MCF 10A (cell line): ENCODE measurements around the gene OLFM2. TPM values are rescaled to one million over a fixed set of nuclear protein-coding genes. Genes with fewer than 3 reads are reported as not detected.

Experiments used
- BruUV-seq: library from RNA; stranded (reverse); fragments of 400-500 nt; replicated peaks from 2 replicates; lab custom pipeline; 2021; lab: Mats Ljungman, UMichigan
- CTCF ChIA-PET: fragments of 300-600 bp; sonication (Branson Sonifier 250); formaldehyde crosslinking; extraction: SDS; loops from one replicate; lab custom pipeline; 2021; ENCODE audit warnings: antibody characterized with exemption, inconsistent platforms; lab: Yijun Ruan, JAX
- POLR2A ChIA-PET: fragments of 300-600, 350-650 bp; sonication (Branson Sonifier 250); formaldehyde crosslinking; extraction: SDS; loops from one replicate; lab custom pipeline; 2020; ENCODE audit warnings: antibody characterized with exemption, inconsistent platforms; lab: Yijun Ruan, JAX
- DNase-seq: peaks from one replicate; pipeline ENCODE4 v3.0.0-alpha.2; 2018; ENCODE audit not compliant: unreplicated experiment
- H3K27ac Mint-ChIP-seq: one replicate; pipeline ENCODE4 v1.8.0; 2022; ENCODE audit warnings: mild to moderate bottlenecking, low read depth, mixed read lengths; ENCODE audit not compliant: unreplicated experiment
- H3K27me3 Mint-ChIP-seq: one replicate; pipeline ENCODE4 v1.8.0; 2022; ENCODE audit warnings: mixed read lengths; ENCODE audit not compliant: insufficient read depth, unreplicated experiment
- H3K36me3 Mint-ChIP-seq: one replicate; pipeline ENCODE4 v1.8.0; 2022; ENCODE audit warnings: mild to moderate bottlenecking, moderate library complexity, mixed read lengths; ENCODE audit not compliant: insufficient read depth, unreplicated experiment
- H3K4me1 Mint-ChIP-seq: one replicate; pipeline ENCODE4 v1.8.0; 2022; ENCODE audit warnings: mixed read lengths; ENCODE audit not compliant: insufficient read depth, unreplicated experiment
- H3K4me3 Mint-ChIP-seq: one replicate; pipeline ENCODE4 v1.8.0; 2022; ENCODE audit warnings: mild to moderate bottlenecking, moderate library complexity, mixed read lengths; ENCODE audit not compliant: unreplicated experiment
- H3K9me3 Mint-ChIP-seq: one replicate; pipeline ENCODE4 v1.8.0; 2022; ENCODE audit warnings: mixed read lengths; ENCODE audit not compliant: unreplicated experiment
- intact Hi-C: fragments of 100-400 bp; cut with micrococcal nuclease; formaldehyde crosslinking; loops from 2 replicates; pipeline ENCODE4 v1.14.1; 2022
- total RNA-seq: library from RNA; stranded (reverse); gene quantifications from 2 replicates; pipeline ENCODE4 v1.2.3, GENCODE V29; 2022
- TF ChIP-seq, protein P1 (sequence below): fragments of 200-600 bp; IDR thresholded peaks from one replicate; pipeline ENCODE4 v1.8.0; 2022; ENCODE audit warnings: antibody characterized with exemption, mild to moderate bottlenecking; ENCODE audit not compliant: unreplicated experiment

The OLFM2 gene
- total RNA-seq, 1 experiment from 2014 or later = not detected

DNA sequence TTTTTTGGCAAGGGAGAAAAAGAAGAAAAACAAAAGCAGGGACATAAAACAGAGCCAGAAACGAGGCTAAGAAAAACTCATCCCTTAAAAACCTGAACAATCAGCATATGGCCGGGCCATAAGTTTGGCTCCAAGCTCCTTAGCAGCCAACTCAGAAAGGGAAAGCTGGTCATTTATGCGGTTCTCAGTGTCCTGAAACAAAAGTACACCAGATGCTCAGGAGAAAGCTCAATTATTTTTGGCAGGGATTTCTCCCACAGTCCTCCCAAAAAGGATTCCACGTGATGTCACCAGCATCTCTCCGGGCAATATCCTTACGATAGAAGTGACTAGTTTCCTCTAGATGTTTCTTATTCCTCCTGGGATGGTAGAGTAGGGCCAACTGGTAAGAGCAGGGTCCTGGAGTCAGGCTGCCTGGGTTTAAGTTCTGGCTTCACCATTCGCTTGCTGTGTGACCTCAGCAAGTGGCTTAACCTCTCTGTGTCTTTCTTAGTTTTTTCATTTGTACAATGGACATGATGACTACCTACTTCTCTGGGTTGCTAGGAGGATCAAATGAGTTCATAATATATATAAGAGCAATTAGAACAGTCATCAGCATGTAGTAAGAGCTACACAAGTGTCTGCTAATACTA, 67.2 kb downstream of the OLFM2 start:
- intact Hi-C loops = no loop called here
- no TSS peak for BruUV-seq
- CTCF ChIA-PET = interaction anchor here (0.6 kb wide), 1 partner anchor 38 kb away, joined by 3 read pairs; no protein-coding TSS in a partner anchor
- DNase-seq = no peak
- POLR2A ChIA-PET = interaction anchor here (0.7 kb wide), 1 partner anchor 1657 kb away, joined by 5 read pairs; no protein-coding TSS in a partner anchor
- no peaks in the 10 kb centered on the region for H3K9me3 Mint-ChIP-seq
- no peak overlapping the region for H3K4me3 Mint-ChIP-seq
- peaks cover 31% of the 10 kb centered on the region for H3K27me3 Mint-ChIP-seq
- H3K4me1 Mint-ChIP-seq = no peaks in the 10 kb centered on the region
- TF ChIP-seq, protein P1, sequence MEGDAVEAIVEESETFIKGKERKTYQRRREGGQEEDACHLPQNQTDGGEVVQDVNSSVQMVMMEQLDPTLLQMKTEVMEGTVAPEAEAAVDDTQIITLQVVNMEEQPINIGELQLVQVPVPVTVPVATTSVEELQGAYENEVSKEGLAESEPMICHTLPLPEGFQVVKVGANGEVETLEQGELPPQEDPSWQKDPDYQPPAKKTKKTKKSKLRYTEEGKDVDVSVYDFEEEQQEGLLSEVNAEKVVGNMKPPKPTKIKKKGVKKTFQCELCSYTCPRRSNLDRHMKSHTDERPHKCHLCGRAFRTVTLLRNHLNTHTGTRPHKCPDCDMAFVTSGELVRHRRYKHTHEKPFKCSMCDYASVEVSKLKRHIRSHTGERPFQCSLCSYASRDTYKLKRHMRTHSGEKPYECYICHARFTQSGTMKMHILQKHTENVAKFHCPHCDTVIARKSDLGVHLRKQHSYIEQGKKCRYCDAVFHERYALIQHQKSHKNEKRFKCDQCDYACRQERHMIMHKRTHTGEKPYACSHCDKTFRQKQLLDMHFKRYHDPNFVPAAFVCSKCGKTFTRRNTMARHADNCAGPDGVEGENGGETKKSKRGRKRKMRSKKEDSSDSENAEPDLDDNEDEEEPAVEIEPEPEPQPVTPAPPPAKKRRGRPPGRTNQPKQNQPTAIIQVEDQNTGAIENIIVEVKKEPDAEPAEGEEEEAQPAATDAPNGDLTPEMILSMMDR = no peak
- H3K27ac Mint-ChIP-seq = no peak overlapping the region
- H3K36me3 Mint-ChIP-seq = no peaks in the 10 kb centered on the region

DNA sequence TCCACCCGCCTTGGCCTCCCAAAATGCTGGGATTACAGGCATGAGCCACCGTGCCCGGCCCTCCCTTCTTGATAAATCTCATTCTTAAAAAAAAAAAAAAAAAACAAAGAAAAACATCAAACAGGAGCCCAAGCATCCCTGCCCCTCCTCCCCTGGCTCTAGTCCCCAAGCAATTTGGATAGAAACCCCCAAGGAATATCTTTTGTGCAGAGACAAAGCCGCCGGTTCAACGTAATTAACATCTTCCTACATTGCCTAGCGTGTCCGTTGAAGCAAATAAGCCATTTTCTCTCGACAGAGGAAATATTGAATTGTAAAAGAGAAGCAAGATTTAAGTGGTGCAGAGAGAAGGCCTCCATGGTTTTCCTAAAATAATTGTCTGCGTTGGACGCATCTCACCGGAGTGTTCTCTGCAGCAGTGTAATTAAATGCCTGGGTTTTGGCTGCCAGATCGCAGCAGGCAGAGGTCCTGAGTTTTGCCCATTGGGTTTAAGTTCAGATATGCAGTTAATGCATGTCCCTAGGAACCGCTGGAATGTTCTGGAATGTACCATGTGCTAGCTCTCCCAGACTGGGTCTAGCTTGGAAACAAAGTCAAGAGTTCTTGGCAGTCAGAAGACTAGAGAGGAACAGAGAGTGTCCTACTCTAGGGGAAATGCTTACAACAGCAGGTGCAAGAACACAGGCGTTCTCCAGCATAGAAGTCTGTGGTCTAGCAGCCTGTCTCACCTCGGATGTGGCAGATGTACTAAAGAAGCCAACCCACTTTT, 70.4 kb downstream of the OLFM2 start:
- Mint-ChIP-seq H3K4me3 (no peak overlapping the region), H3K36me3 (no peaks in the 10 kb centered on the region), H3K4me1 (no peaks in the 10 kb centered on the region), H3K27ac (no peak overlapping the region), H3K27me3 (peaks cover 62% of the 10 kb centered on the region), H3K9me3 (no peaks in the 10 kb centered on the region)
- no TSS peak for BruUV-seq
- ChIA-PET POLR2A (no interaction called here), CTCF (interaction anchor here (0.6 to 1.6 kb wide), 2 partner anchors 19 to 52 kb away, joined by 3 to 6 read pairs; no protein-coding TSS in a partner anchor)
- intact Hi-C loops = no loop called here
- DNase-seq = no peak
- TF ChIP-seq, protein P1 = no peak

DNA sequence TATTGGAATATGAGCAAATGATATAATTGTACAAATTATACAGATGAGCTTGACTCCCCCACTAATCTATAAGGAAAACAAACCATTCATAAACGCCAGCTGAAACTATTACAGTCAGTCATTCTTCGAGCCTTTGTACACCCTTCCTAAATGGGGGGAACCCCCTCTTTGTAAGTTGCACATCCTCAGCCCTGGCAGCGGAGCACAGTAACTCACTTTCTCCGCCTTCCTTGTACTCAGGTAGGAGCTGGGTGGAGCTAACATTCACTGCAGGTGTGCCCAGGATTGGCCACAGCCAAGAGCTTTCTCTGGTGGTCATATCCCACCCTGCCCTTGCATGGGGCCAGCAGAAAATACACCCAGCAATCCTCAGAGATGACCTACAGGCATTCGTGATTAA, 72.6 kb downstream of the OLFM2 start:
- BruUV-seq = no TSS peak
- intact Hi-C loops = no loop called here
- Mint-ChIP-seq H3K27me3 (peaks cover 62% of the 10 kb centered on the region), H3K4me1 (no peaks in the 10 kb centered on the region), H3K36me3 (no peaks in the 10 kb centered on the region), H3K9me3 (no peaks in the 10 kb centered on the region), H3K4me3 (no peak overlapping the region), H3K27ac (no peak overlapping the region)
- CTCF ChIA-PET = interaction anchor here (0.6 to 1.6 kb wide), 2 partner anchors 16 to 1625 kb away, joined by 3 read pairs; no protein-coding TSS in a partner anchor
- DNase-seq = no peak
- POLR2A ChIA-PET = no interaction called here
- TF ChIP-seq, protein P1 = no peak

DNA sequence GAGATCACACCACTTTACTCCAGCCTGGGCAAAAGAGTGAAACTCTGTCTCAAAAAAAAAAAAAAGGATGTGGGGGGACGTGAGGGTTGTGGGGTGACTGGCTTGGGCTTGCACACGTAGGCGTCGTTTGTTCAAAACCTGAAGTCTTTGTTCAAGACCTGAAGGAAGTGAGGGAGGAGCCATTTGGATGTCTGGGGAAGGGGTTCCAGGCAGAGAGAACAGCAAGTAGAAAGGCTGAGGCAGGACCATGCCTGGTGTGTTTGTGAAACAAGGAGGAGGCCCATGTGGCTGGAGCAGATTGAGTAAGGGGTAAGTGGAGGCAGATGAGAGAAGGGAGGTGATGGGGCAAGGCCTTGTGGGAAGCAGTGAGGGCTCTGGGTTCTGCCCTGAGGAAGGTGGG, 73.4 kb downstream of the OLFM2 start:
- no peak overlapping the region for H3K4me3 Mint-ChIP-seq
- POLR2A ChIA-PET = no interaction called here
- no TSS peak for BruUV-seq
- no peaks in the 10 kb centered on the region for H3K9me3 Mint-ChIP-seq
- CTCF ChIA-PET = no interaction called here
- DNase-seq = no peak
- no peak overlapping the region for H3K27ac Mint-ChIP-seq
- H3K4me1 Mint-ChIP-seq = no peaks in the 10 kb centered on the region
- intact Hi-C loops = no loop called here
- no peaks in the 10 kb centered on the region for H3K36me3 Mint-ChIP-seq
- peaks cover 62% of the 10 kb centered on the region for H3K27me3 Mint-ChIP-seq
- TF ChIP-seq, protein P1 = no peak
